GM21515 (cell line): ENCODE results near the gene SMARCAD1.
A peak's percentile ranks its signal among the peaks of the same experiment; 100 is the strongest.

Source experiments
- ATAC-seq: cut with Tn5 transposase; IDR thresholded peaks from one replicate; pipeline ENCODE4 v1.9.1; 2021; ENCODE audit not compliant: unreplicated experiment

SMARCAD1 gene

GRCh38 chr4:94226763-94227162 is 19.1 kb downstream of the SMARCAD1 start:
- no peak for ATAC-seq

- no peak for ATAC-seq
Observed at GRCh38 chr4:94228493-94229216, 21.0 kb downstream of the SMARCAD1 start.

GRCh38 chr4:94232519-94232918 is 24.9 kb downstream of the SMARCAD1 start:
- no peak for ATAC-seq

- no peak for ATAC-seq
Observed at GRCh38 chr4:94235825-94236224, 28.2 kb downstream of the SMARCAD1 start.

GRCh38 chr4:94237271-94237670 is 29.6 kb downstream of the SMARCAD1 start:
- ATAC-seq = no peak

GRCh38 chr4:94238160-94238559 is 30.5 kb downstream of the SMARCAD1 start:
- ATAC-seq = no peak

GRCh38 chr4:94240384-94240783 is 32.7 kb downstream of the SMARCAD1 start:
- no peak for ATAC-seq

GRCh38 chr4:94244087-94244828 is 36.6 kb downstream of the SMARCAD1 start:
- no peak for ATAC-seq

- no peak for ATAC-seq
Observed at GRCh38 chr4:94244829-94245185, 37.1 kb downstream of the SMARCAD1 start.

GRCh38 chr4:94251094-94251493 is 43.4 kb downstream of the SMARCAD1 start:
- ATAC-seq = no peak

- ATAC-seq = no peak
Observed at GRCh38 chr4:94253036-94253435, 45.4 kb downstream of the SMARCAD1 start.

- ATAC-seq = no peak
Observed at GRCh38 chr4:94256144-94256783, 48.6 kb downstream of the SMARCAD1 start.

GRCh38 chr4:94256828-94257227 is 49.2 kb downstream of the SMARCAD1 start:
- ATAC-seq = peak; percentile 49

GRCh38 chr4:94262163-94263016 is 54.7 kb downstream of the SMARCAD1 start:
- no peak for ATAC-seq

- no peak for ATAC-seq
Observed at GRCh38 chr4:94267037-94267436, 59.4 kb downstream of the SMARCAD1 start.

- no peak for ATAC-seq
Observed at GRCh38 chr4:94271248-94271647, 63.6 kb downstream of the SMARCAD1 start.

- no peak for ATAC-seq
Observed at GRCh38 chr4:94274912-94275311, 67.2 kb downstream of the SMARCAD1 start.

- ATAC-seq = no peak
Observed at GRCh38 chr4:94276204-94276603, 68.5 kb downstream of the SMARCAD1 start.

- ATAC-seq = no peak
Observed at GRCh38 chr4:94277534-94277933, 69.9 kb downstream of the SMARCAD1 start.

- ATAC-seq = no peak
Observed at GRCh38 chr4:94278781-94279180, 71.1 kb downstream of the SMARCAD1 start.

- no peak for ATAC-seq
Observed at GRCh38 chr4:94284889-94285288, 77.2 kb downstream of the SMARCAD1 start.
